ENCODE results near the gene TGFBR3. TPM values are rescaled to one million over a fixed set of nuclear protein-coding genes. Genes with fewer than 3 reads are reported as not detected.

The TGFBR3 gene
- total RNA-seq, 1 donor from 2014 or later = 4.9 TPM

- H3K4me1 Mint-ChIP-seq (ENCODE audit: low read depth) = no peaks in the 10 kb centered on the region
- no peaks in the 10 kb centered on the region for H3K9me3 Mint-ChIP-seq (ENCODE audit: low read depth)
- DNase-seq (ENCODE audit: low spot score, unreplicated experiment) = no peak
- no peaks in the 10 kb centered on the region for H3K36me3 Mint-ChIP-seq (ENCODE audit: insufficient read depth)
- TF ChIP-seq CTCF (IDR thresholded peaks at IDR 0.05; ENCODE audit: unreplicated experiment) = no peak
- no peak overlapping the region for H3K4me3 Mint-ChIP-seq (ENCODE audit: low read depth)
- H3K27ac Mint-ChIP-seq = no peak overlapping the region
- peaks cover 3% of the 10 kb centered on the region for H3K27me3 Mint-ChIP-seq
These were observed 225.2 kb downstream of the TGFBR3 start for GRCh38 chr1:91660708-91661107.

- no peaks in the 10 kb centered on the region for H3K9me3 Mint-ChIP-seq (ENCODE audit: low read depth)
- no peaks in the 10 kb centered on the region for H3K4me1 Mint-ChIP-seq (ENCODE audit: low read depth)
- H3K27ac Mint-ChIP-seq = no peak overlapping the region
- DNase-seq (ENCODE audit: low spot score, unreplicated experiment) = no peak
- H3K27me3 Mint-ChIP-seq = peaks cover 3% of the 10 kb centered on the region
- no peak for TF ChIP-seq CTCF (IDR thresholded peaks at IDR 0.05; ENCODE audit: unreplicated experiment)
- no peaks in the 10 kb centered on the region for H3K36me3 Mint-ChIP-seq (ENCODE audit: insufficient read depth)
- H3K4me3 Mint-ChIP-seq (ENCODE audit: low read depth) = no peak overlapping the region
These were observed 230.0 kb downstream of the TGFBR3 start for GRCh38 chr1:91655912-91656449.

- no peak for TF ChIP-seq CTCF (IDR thresholded peaks at IDR 0.05; ENCODE audit: unreplicated experiment)
- Mint-ChIP-seq H3K27me3 (peaks cover 3% of the 10 kb centered on the region), H3K4me3 (ENCODE audit: low read depth) (no peak overlapping the region), H3K4me1 (ENCODE audit: low read depth) (no peaks in the 10 kb centered on the region), H3K9me3 (ENCODE audit: low read depth) (no peaks in the 10 kb centered on the region), H3K27ac (no peak overlapping the region), H3K36me3 (ENCODE audit: insufficient read depth) (no peaks in the 10 kb centered on the region)
- DNase-seq (ENCODE audit: low spot score, unreplicated experiment) = no peak
These were observed 232.8 kb downstream of the TGFBR3 start for GRCh38 chr1:91653183-91653582.

DNA sequence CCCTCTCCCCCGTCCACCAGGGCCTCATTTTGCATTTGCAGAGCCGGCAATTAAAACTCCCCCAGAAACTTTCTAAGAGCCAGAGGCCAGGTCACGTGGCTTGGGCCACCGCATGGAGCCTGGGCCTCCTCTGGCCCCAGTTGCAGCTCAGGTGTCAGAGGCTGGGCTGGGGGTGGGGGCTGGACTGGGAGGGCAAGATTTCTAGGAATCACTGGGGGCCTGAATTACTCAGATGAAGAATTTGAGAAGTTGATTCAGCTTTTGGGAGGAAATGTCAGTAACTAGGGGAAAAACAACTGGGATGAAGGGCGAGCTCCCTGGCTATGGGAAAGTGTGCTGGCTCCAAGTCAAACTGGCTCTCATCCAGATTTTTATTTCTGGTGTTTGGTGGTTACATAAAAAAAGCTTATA is 234.3 kb downstream of the TGFBR3 start:
- H3K9me3 Mint-ChIP-seq (ENCODE audit: low read depth) = no peaks in the 10 kb centered on the region
- DNase-seq (ENCODE audit: low spot score, unreplicated experiment) = no peak
- H3K36me3 Mint-ChIP-seq (ENCODE audit: insufficient read depth) = no peaks in the 10 kb centered on the region

DNA sequence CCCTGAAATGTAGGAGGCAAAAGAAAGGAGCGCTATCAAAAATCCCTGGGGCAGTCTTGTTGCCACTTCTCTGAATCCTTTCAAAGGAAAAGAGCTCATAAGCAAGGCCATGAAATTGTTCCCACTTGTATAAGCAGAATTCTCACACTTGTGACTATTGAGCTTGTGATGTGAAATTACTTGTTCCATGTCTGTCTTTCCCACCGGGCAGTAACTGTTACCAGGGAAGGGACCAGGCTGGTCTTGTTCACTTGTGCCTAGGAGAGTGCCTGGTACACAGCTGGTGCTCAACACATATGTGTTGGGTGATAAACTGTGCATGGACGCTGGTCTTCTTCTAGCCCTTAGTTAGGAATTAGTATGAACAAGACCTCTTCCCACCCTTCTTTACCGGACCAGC is 234.7 kb downstream of the TGFBR3 start:
- Mint-ChIP-seq H3K27me3 (no peaks in the 10 kb centered on the region), H3K36me3 (ENCODE audit: insufficient read depth) (no peaks in the 10 kb centered on the region), H3K4me1 (ENCODE audit: low read depth) (no peaks in the 10 kb centered on the region), H3K9me3 (ENCODE audit: low read depth) (no peaks in the 10 kb centered on the region), H3K27ac (no peak overlapping the region), H3K4me3 (ENCODE audit: low read depth) (no peak overlapping the region)
- DNase-seq (ENCODE audit: low spot score, unreplicated experiment) = no peak
- TF ChIP-seq CTCF (IDR thresholded peaks at IDR 0.05; ENCODE audit: unreplicated experiment) = no peak

More for the DNA sequence above, 234.3 kb downstream of the TGFBR3 start:
- TF ChIP-seq CTCF (IDR thresholded peaks at IDR 0.05; ENCODE audit: unreplicated experiment) = no peak
- Mint-ChIP-seq H3K27ac (no peak overlapping the region), H3K4me1 (ENCODE audit: low read depth) (no peaks in the 10 kb centered on the region), H3K27me3 (no peaks in the 10 kb centered on the region), H3K4me3 (ENCODE audit: low read depth) (no peak overlapping the region)

All from progenitor cell of endocrine pancreas (in vitro differentiated cells).